OCI-LY3 (cell line): ENCODE results near the gene LTBP2.

Experiments used
- H2AFZ ChIP-seq: fragments of 200-600, 300-600 bp; shearing (Covaris generic); 2 replicates; pipeline ENCODE4 v1.6.0; 2014; ENCODE audit warnings: antibody characterized with exemption, low read depth, low read length
- H3K27ac ChIP-seq: fragments of 200-600, 300-600 bp; sonication (generic); 2 replicates; pipeline ENCODE4 v1.5.1; 2014; ENCODE audit warnings: mild to moderate bottlenecking, low read length, moderate library complexity, mixed read lengths
- H3K27me3 ChIP-seq: fragments of 200-600, 300-600 bp; sonication (generic); 2 replicates; pipeline ENCODE4 v1.6.1; 2014; ENCODE audit warnings: low read depth, low read length, mixed read lengths
- H3K36me3 ChIP-seq: fragments of 200-600, 300-600 bp; sonication (generic); replicated peaks from 2 replicates; pipeline ENCODE3; 2014; ENCODE audit warnings: low read depth, low read length, mixed read lengths
- H3K4me1 ChIP-seq: fragments of 300-600, 200-600 bp; sonication (generic); 2 replicates; pipeline ENCODE4 v1.6.1; 2014; ENCODE audit warnings: low read length, mixed read lengths
- H3K4me2 ChIP-seq: fragments of 200-600, 300-600 bp; sonication (generic); 2 replicates; pipeline ENCODE4 v1.6.1; 2014; ENCODE audit warnings: low read length, mixed read lengths
- H3K4me3 ChIP-seq: fragments of 300-600, 200-600 bp; sonication (generic); 2 replicates; pipeline ENCODE4 v1.5.1; 2014; ENCODE audit warnings: antibody characterized with exemption, mild to moderate bottlenecking, low read length, moderate library complexity
- H3K79me2 ChIP-seq: fragments of 300-600, 200-600 bp; shearing (Covaris generic); 2 replicates; pipeline ENCODE4 v1.6.1; 2014; ENCODE audit warnings: mild to moderate bottlenecking, low read length, mixed read lengths
- H3K9ac ChIP-seq: fragments of 300-600, 200-600 bp; shearing (Covaris generic); 2 replicates; pipeline ENCODE4 v1.6.0; 2014; ENCODE audit warnings: mild to moderate bottlenecking, low read length, moderate library complexity
- H3K9me3 ChIP-seq: fragments of 200-600, 300-600 bp; shearing (Covaris generic); 2 replicates; pipeline ENCODE4 v1.6.1; 2014; ENCODE audit warnings: low read length, mixed read lengths; ENCODE audit not compliant: insufficient read depth
- H4K20me1 ChIP-seq: fragments of 200-600, 300-600 bp; sonication (generic); 2 replicates; pipeline ENCODE4 v1.6.1; 2016; ENCODE audit warnings: low read length, mixed read lengths; ENCODE audit not compliant: insufficient read depth
- EZH2phosphoT487 ChIP-seq: fragments of 200-600 bp; shearing (Covaris generic); IDR thresholded peaks from 2 replicates; pipeline ENCODE4 v1.6.1; 2018; ENCODE audit warnings: antibody characterized with exemption, mixed run types, low read depth
- TF ChIP-seq, protein P1 (sequence below): fragments of 200-600, 300-600 bp; sonication (generic); IDR thresholded peaks from 2 replicates; pipeline ENCODE4 v1.5.1; 2014; ENCODE audit warnings: antibody characterized with exemption, low read length, low read depth

Gene LTBP2

GRCh38 chr14:74610866-74611649 is 979 bp downstream of the LTBP2 start:
- no peak overlapping the region for H3K27ac ChIP-seq
- no peak overlapping the region for H2AFZ ChIP-seq
- no peaks in the 10 kb centered on the region for H3K9me3 ChIP-seq
- no peaks in the 10 kb centered on the region for H4K20me1 ChIP-seq
- no peaks in the 10 kb centered on the region for H3K36me3 ChIP-seq
- no peaks in the 10 kb centered on the region for H3K79me2 ChIP-seq
- peaks cover 12% of the 10 kb centered on the region for H3K27me3 ChIP-seq
- H3K9ac ChIP-seq: no peak overlapping the region
- TF ChIP-seq EZH2phosphoT487: no peak
- TF ChIP-seq, protein P1, sequence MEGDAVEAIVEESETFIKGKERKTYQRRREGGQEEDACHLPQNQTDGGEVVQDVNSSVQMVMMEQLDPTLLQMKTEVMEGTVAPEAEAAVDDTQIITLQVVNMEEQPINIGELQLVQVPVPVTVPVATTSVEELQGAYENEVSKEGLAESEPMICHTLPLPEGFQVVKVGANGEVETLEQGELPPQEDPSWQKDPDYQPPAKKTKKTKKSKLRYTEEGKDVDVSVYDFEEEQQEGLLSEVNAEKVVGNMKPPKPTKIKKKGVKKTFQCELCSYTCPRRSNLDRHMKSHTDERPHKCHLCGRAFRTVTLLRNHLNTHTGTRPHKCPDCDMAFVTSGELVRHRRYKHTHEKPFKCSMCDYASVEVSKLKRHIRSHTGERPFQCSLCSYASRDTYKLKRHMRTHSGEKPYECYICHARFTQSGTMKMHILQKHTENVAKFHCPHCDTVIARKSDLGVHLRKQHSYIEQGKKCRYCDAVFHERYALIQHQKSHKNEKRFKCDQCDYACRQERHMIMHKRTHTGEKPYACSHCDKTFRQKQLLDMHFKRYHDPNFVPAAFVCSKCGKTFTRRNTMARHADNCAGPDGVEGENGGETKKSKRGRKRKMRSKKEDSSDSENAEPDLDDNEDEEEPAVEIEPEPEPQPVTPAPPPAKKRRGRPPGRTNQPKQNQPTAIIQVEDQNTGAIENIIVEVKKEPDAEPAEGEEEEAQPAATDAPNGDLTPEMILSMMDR: no peak
- H3K4me3 ChIP-seq: no peak overlapping the region
- H3K4me2 ChIP-seq: no peak overlapping the region
- peaks cover 23% of the 10 kb centered on the region for H3K4me1 ChIP-seq

DNA sequence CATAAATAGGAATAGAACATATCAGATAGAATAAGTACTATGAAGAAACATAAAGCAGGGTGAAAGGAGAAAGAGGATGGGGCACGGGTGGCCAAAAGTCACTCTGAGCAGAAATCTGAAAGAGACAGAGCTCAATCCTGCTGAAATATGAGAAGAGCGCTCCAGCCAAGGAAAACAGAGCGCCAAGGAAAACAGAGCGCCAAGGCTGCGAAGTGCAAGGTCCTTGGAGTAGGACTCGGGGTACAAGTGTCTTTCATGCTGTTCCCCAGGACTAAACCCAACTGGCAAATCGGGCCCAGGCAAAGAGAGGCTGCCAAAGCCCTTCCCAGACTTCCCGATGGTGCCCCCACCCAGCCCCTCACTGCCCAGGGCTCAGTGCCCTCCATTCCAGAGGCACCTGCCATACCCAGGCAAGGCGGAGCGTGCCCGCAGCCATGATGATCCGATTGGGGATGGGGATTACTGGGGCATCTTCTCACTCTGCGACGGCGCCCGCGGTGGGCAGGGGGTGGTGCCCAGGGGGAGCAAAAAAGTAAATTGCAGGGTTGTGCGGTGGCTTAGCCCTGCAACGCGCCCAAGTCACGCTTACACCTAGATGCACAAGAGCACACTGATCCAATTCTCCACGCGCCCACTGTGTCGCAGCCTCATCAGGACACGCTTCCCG is 1.7 kb downstream of the LTBP2 start:
- no peaks in the 10 kb centered on the region for H3K36me3 ChIP-seq
- H3K79me2 ChIP-seq: no peaks in the 10 kb centered on the region
- peaks cover 20% of the 10 kb centered on the region for H3K4me1 ChIP-seq
- no peak overlapping the region for H3K4me2 ChIP-seq
- H3K9ac ChIP-seq: no peak overlapping the region
- H4K20me1 ChIP-seq: no peaks in the 10 kb centered on the region
- H3K27me3 ChIP-seq: peaks cover 7% of the 10 kb centered on the region
- no peak for TF ChIP-seq EZH2phosphoT487
- TF ChIP-seq, protein P1: no peak
- no peak overlapping the region for H3K27ac ChIP-seq
- no peak overlapping the region for H3K4me3 ChIP-seq
- no peaks in the 10 kb centered on the region for H3K9me3 ChIP-seq
- no peak overlapping the region for H2AFZ ChIP-seq

DNA sequence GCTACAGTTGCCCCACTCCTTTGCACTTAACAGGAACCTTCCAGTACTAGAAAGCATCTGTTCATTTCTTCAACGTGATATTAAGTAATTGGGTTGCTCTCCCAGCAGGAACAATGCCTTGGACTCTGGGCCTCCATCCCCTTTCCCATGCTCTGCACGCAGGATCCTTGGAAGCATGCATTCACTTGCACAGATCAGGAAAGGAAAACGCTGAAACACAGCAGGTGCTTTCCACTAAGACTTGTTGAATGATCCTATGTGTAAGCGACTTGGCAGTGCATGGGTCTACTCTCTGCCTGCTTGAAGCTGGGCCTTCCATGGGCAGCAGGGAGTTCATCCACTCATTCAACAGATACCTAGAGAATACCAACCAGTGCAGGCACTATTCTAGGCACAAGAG is 2.3 kb downstream of the LTBP2 start:
- H3K9ac ChIP-seq: no peak overlapping the region
- no peaks in the 10 kb centered on the region for H3K79me2 ChIP-seq
- peaks cover 14% of the 10 kb centered on the region for H3K4me1 ChIP-seq
- no peak overlapping the region for H3K4me3 ChIP-seq
- no peaks in the 10 kb centered on the region for H3K36me3 ChIP-seq
- no peak overlapping the region for H2AFZ ChIP-seq
- H3K4me2 ChIP-seq: no peak overlapping the region
- TF ChIP-seq, protein P1: no peak
- TF ChIP-seq EZH2phosphoT487: no peak
- H3K9me3 ChIP-seq: no peaks in the 10 kb centered on the region
- H3K27ac ChIP-seq: no peak overlapping the region
- H4K20me1 ChIP-seq: no peaks in the 10 kb centered on the region
- 0 out of 2 replicates have a peak, but pooled peaks cover 3% of the 10 kb centered on the region for H3K27me3 ChIP-seq

DNA sequence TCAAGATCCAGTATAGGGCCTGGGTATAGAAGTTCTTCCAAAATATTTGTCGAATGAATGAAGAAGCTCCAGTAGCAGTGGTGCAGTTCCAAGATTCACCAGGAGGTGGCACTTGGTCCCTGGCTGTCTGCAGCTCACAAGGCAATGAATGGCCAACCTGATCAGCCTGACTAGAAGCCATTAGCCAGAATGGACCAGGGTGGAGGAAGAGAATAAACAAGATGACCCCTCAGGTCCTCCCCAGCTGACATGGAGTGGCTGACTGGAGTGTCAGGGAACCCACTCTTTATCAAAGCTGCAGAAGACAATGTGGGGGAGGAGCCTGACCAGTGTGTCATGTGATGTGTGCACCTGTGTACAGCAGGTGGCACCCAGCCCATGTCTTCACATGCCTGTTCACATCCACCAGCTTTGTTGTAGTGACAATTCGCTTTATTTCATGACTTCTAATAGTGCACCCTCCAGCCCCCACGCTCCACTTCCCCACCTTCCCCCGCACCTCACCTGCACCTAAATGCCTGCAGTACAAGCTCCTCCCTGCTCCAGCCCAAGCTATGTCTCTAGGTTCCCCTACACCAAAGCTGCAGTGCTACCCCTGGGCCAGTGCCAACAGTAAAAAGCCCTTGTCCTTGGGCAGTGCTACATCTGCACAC is 3.0 kb downstream of the LTBP2 start:
- Histone ChIP-seq H3K4me2 (no peak overlapping the region), H3K4me3 (no peak overlapping the region), H3K27ac (no peak overlapping the region), H3K79me2 (no peaks in the 10 kb centered on the region), H3K27me3 (0 out of 2 replicates have a peak, but pooled peaks cover 3% of the 10 kb centered on the region), H3K9ac (no peak overlapping the region), H3K4me1 (peaks cover 7% of the 10 kb centered on the region), H3K9me3 (no peaks in the 10 kb centered on the region), H4K20me1 (no peaks in the 10 kb centered on the region), H2AFZ (no peak overlapping the region), H3K36me3 (no peaks in the 10 kb centered on the region)
- TF ChIP-seq, protein P1: peak; percentile 93
- no peak for TF ChIP-seq EZH2phosphoT487
